HG02571 (cell line): ENCODE data around the gene NRXN3.
"Not testable (repeated sequence)": the region's sequence is repeated elsewhere in the genome, so short reads cannot be mapped to it uniquely, and the experiment has no call there.

Source experiments
- ATAC-seq: cut with Tn5 transposase; IDR thresholded peaks from one replicate; pipeline ENCODE4 v1.9.1; 2021; ENCODE audit warnings: mild to moderate bottlenecking, moderate library complexity; ENCODE audit not compliant: unreplicated experiment

The NRXN3 gene

GRCh38 chr14:78982551-78982950 is 812.4 kb downstream of the NRXN3 start:
- ATAC-seq, result no peak

- no peak for ATAC-seq
These were observed 813.0 kb downstream of the NRXN3 start for GRCh38 chr14:78983126-78983525.

GRCh38 chr14:78985668-78986381 is 815.7 kb downstream of the NRXN3 start:
- no peak for ATAC-seq

- ATAC-seq, result no peak
These were observed 816.8 kb downstream of the NRXN3 start for GRCh38 chr14:78986989-78987388.

GRCh38 chr14:78989221-78989620 is 819.0 kb downstream of the NRXN3 start:
- no peak for ATAC-seq

GRCh38 chr14:78992867-78993266 is 822.7 kb downstream of the NRXN3 start:
- no peak for ATAC-seq

- ATAC-seq, result no peak
These were observed 827.6 kb downstream of the NRXN3 start for GRCh38 chr14:78997811-78998210.

GRCh38 chr14:79009286-79009685 is 839.1 kb downstream of the NRXN3 start:
- no peak for ATAC-seq

- ATAC-seq, result no peak
These were observed 841.1 kb downstream of the NRXN3 start for GRCh38 chr14:79011091-79011919.

GRCh38 chr14:79011920-79012204 is 841.7 kb downstream of the NRXN3 start:
- no peak for ATAC-seq

- ATAC-seq, result no peak
These were observed 846.8 kb downstream of the NRXN3 start for GRCh38 chr14:79016828-79017505.

- no peak for ATAC-seq
These were observed 847.4 kb downstream of the NRXN3 start for GRCh38 chr14:79017561-79017960.

- ATAC-seq, result no peak
These were observed 848.7 kb downstream of the NRXN3 start for GRCh38 chr14:79018836-79019235.

GRCh38 chr14:79019898-79020297 is 849.7 kb downstream of the NRXN3 start:
- ATAC-seq, result not testable (repeated sequence)

- ATAC-seq, result no peak
These were observed 851.6 kb downstream of the NRXN3 start for GRCh38 chr14:79021766-79022165.

- no peak for ATAC-seq
These were observed 857.0 kb downstream of the NRXN3 start for GRCh38 chr14:79027138-79027537.

- ATAC-seq, result no peak
These were observed 858.1 kb downstream of the NRXN3 start for GRCh38 chr14:79028281-79028680.

- ATAC-seq, result no peak
These were observed 866.3 kb downstream of the NRXN3 start for GRCh38 chr14:79036441-79036840.

GRCh38 chr14:79037106-79037505 is 866.9 kb downstream of the NRXN3 start:
- ATAC-seq, result no peak

GRCh38 chr14:79037593-79037992 is 867.4 kb downstream of the NRXN3 start:
- no peak for ATAC-seq

GRCh38 chr14:79040790-79041189 is 870.6 kb downstream of the NRXN3 start:
- ATAC-seq, result no peak
